GM18951 (cell line): ENCODE results near the gene HEATR5A.
"Not testable (repeated sequence)": the region's sequence is repeated elsewhere in the genome, so short reads cannot be mapped to it uniquely, and the experiment has no call there.

Experiments
- POLR2A ChIP-seq: IDR thresholded peaks from 4 replicates; pipeline ENCODE4 v1.6.1; 2011; ENCODE audit warnings: mild to moderate bottlenecking; ENCODE audit not compliant: insufficient read length, insufficient read depth; ENCODE audit errors: extremely low read depth
- in situ Hi-C: fragments of 300-500 bp; cut with MboI; formaldehyde crosslinking; loops from one replicate; pipeline ENCODE4 v1.12.0; 2022; ENCODE audit warnings: low sequenced_read_pairs, mixed read lengths, inconsistent platforms; ENCODE audit not compliant: unreplicated experiment

HEATR5A gene

DNA sequence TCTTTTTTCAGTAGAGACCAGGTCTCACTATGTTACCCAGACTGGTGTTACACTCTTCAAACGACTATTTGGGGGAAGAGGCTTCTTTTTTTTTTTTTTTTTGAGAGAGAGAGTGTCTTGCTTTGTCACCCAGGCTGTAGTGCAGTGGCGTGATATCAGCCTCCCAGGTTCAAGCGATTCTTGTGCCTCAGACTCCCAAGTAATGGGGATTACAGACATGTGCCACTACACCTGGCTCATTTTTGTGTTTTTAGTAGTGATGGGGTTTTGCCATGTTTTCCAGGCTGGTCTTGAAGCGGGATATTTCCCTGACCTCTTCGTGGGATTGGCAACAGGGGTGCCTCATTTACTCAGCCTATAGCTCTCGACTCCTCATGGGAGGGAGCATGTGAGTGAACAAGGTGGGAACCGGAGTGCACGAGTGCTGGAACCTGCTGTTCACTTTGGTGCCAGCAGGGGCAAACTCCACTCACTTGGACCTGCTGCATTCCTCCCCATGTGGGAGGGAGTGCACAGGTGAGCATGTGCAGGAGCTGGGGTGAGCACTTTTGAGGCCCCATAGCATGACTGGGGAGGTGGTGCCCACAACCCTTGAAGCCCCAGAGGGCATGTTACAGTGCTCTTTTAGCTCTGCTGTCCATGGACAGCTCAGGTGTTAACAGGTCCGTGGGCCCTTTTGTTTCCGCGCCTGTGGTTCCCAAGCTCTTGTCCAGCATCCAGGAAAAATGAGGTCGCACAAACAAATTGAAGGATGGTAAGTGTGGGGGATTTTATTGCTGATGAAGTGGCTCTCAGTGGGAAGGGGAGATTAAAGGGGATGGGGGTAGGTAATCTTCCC, 133.7 kb downstream of the HEATR5A start:
- in situ Hi-C loops, result no loop called here
- no peak for TF ChIP-seq POLR2A

DNA sequence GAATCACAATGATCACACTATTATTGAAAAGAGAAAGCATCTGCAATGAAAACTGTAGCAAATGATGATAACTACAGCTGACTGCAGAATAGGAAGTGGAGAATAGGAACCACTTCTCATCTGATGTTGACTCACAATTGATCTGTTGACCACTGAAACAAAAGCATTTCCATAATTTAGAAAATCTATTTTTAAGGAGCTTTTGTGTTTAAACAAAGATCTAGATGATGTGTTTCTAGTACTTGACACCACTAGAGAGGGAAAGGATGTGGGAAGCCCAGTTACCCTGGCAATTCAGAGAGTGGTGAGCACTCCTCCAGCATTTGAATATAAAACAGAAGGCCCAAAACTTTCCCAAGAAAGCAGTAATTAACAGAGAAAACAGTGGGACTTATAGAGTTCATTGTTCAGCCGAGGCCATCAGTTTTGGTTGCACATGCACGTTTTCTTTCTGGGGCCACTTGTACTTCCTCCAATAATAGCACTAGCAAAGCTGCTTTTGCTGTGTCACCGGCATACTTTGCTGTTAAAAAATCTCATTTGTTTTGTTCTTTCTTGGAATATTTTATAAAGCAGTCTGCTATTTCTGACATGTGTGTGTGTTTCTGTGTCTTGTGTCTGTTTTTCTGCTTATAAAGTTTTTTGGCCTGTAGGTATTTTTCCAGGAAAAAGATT, 136.6 kb downstream of the HEATR5A start:
- in situ Hi-C loops, result no loop called here
- TF ChIP-seq POLR2A, result no peak

DNA sequence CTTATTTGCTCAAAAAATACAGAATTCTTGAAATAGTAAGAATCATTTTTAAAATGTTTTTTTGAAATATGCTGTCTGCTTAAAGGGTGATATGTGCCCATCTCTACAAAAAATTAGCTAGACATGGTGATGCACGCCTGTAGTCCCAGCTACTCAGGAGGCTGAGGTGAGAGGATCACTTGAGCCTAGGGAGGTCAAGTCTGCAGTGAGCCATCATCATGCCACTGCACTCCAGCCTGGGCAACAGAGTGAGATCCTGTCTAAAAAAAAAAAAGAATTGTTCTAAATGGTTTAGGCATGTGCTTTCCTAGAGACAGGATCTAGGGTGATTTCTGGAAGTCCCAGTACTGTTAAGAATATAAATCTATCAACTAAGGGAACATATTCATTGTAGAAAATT, 137.2 kb downstream of the HEATR5A start:
- in situ Hi-C loops, result no loop called here
- TF ChIP-seq POLR2A, result no peak

DNA sequence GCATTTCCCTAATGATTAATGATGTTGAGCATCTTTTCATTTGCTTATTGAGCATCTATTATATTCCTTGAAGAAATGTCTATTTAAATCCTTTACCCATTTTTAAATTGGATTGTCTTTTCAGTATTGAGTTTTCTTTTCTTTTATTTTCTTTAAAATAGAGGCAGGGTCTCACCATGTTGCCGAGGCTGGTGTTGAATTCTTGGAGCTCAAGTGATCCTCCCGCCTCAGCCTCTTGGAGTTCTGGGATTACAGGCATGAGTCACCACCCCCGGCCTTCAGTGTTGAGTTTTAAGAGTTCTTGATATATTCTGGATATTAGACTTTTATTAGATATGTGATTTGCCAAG, 139.5 kb downstream of the HEATR5A start:
- in situ Hi-C loops, result no loop called here
- TF ChIP-seq POLR2A, result no peak

DNA sequence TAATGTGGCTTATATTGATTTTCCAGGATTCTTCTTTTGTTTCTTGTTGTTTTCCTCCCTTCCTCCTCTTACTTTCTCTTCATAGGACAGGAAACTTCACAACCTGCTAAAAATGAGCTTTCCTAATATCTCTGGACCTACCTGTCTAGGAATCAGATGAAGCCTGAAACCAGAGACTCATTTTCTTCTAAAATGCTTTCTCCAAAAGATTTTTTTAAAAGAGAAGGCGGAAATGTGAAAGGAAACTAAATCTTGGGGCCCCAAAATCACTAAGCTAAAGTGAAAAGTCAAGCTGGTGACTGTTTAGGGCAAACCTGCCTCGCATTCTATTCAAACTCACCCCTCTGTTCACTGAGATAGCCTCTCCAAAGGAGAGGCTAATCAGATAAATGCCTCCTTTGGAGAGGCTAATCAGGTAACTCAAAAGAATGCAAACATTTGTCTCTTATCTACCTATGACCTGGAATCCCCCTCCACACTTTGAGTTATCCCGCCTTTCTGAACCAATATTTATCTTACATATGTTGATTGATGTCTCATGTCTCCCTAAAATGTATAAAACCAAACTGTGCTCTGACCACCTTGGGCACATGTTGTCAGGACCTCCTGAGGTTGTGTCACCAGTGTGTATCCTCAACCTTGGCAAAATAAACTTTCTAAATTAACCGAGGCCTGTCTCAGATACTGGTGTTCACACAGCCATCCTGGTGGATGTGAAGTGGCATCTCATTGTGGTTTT, 140.0 kb downstream of the HEATR5A start:
- no peak for TF ChIP-seq POLR2A
- in situ Hi-C loops, result no loop called here

DNA sequence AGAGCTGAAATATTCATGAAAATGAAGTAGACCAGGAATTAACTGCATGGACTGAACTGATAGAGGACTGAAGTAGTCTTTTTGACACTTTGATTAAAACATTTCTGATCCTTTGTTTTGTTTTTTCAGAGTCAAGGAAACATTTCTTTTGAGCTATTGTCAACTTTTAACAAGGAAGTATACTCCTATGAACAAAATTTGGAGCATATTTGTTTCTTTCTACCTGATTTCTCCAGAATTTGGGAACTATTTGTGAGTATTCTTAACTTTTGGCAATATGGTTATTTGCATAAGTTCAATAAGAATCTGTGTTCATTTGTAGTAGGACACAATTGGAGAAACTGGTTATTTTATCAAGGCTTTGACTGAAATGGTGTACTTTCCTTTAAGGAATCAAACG, 141.5 kb downstream of the HEATR5A start:
- no peak for TF ChIP-seq POLR2A
- in situ Hi-C loops, result no loop called here

DNA sequence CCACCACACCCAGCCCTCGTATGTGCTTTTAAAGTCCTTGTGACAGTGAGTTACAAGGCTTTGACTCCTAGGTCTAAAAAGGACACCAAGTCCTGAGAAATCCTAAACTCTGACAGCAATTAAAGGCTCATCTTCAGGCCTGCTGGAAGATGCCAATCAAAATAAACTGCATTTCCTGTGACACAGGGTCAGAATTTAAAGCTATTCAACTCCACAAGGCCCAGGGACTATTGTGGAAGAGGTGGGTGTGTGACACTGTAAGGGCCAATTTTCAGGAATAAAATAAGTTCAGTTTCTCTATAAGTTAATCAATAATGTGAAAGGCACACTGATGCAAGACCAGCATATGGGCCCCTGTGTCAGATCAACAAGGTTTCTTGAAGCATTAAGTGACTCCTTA, 143.3 kb downstream of the HEATR5A start:
- no peak for TF ChIP-seq POLR2A
- in situ Hi-C loops, result no loop called here

DNA sequence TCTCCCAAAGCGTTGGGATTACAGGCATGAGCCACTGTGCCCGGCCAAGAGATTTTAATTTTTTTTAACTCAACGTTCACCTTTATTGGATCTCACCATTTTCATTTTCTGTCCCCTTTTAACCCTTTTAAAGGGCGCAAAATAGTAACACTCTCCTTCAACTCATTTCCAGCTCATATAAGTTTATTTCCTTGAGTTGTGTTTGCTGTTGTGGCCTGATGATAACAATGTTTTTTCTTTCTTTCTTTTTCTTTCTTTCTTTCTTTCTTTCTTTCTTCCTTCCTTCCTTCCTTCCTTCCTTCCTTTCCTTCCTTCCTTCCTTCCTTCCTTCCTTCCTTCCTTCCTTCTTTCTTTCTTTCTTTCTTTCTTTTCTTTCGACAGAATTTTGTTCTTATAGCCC, 143.9 kb downstream of the HEATR5A start:
- in situ Hi-C loops, result not testable (repeated sequence)

DNA sequence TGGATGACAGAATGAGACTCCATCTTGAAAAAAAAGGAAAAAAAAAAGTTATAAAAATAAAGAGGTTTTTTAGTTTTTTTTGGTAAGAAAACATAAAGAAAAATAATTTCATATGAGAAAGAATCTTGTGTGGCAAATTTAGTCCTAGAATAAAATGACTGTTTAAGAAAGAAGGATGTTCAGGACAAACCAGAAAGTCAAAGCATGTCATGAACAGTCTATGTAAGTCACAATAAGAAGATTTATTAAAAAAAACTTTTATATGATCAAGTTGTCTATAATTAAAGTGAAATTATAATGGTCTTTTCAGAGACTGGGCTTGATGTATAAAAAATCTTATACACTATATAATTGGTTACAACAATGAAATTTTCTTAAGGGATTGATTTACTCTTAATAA, 144.6 kb downstream of the HEATR5A start:
- in situ Hi-C loops, result no loop called here
- TF ChIP-seq POLR2A, result no peak

DNA sequence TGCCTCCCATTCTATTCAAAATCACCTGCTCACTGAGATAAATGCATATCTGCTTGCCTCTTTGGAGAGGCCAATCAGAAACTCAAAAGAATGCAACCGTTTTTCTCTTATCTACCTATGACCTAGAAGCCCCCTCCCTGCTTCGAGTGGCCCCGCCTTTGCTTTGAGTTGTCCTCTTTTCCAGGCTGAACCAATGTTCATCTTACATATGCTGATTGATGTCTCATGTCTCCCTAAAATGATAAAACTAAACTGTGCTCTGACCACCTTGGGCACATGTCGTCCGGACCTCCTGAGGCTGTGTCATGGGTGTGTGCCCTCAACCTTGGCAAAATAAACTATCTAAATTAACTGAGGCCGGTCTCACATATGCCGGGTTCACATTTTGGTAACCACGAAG, 148.7 kb downstream of the HEATR5A start:
- no peak for TF ChIP-seq POLR2A
- in situ Hi-C loops, result no loop called here

DNA sequence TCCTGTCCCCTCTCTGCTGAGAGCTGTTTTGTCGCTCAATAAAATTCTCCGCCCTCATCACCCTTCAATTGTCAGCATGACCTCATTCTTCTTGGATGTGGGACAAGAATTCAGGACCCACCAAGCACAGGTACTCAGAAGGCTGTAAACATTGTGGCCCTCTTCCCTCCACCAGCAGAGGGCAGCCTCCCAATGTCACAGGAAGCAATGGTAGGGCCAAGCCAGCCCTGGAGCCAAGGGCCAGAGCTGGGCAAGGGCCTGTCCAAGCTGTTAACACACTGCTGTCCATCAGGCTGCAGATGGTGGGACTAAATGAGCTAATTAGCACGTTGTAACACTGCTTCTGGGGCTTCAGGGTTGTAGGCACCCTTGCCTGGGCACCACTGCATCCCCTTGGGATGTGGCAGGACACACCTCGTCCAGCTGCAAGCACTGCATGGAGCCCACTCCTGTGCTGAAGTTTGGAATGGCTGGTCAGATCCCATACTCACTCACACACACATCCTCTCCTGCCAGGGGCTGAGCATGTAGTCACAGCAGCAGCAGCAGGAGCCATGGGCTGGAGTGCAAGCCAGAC, 150.1 kb downstream of the HEATR5A start:
- in situ Hi-C loops, result no loop called here
- TF ChIP-seq POLR2A, result no peak

DNA sequence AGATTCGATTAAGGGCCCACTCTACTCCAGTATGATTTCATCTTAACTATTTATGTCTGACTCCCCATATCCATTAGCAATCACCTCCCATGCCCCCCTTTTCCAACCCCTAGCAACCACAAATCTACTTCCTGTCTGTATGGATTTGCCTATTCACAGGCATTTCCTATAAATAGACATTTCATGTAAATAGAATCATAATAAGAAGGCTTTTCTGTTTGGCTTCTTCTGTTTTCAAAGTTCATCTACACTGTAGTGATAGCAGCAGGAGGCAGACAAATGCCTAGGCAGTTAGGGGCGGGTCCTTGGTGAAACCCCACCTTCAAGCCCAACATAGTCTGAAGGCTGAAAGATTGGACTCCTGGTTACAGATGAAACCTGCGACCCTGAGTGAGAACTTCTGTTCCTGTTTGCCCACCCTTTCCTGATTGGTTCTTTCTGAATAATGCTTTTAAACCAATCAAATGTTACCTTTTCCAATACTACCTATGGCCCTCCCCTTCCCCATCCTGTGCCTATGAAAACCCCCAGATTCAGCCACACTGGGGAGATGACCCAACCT, 150.6 kb downstream of the HEATR5A start:
- TF ChIP-seq POLR2A, result no peak
- in situ Hi-C loops, result no loop called here

DNA sequence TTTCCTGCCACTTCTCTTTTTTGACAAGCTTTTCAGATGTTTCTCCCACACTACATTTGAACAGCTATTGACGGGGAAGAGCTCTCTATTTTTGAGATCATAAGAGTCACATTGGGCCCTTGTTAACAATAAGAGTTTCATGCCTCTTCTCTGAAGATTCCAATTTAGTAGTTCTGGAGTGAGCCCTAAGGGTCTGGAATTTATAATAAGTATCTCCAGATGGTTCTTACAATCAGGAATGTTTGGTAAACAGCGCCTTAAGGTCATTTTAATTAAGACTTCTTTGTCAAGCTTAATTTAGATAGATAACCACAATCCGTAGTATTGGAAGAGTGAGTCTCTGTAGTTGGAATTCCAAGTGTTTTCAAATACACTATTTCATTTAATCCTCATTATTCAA, 152.1 kb downstream of the HEATR5A start:
- in situ Hi-C loops, result no loop called here
- TF ChIP-seq POLR2A, result no peak

DNA sequence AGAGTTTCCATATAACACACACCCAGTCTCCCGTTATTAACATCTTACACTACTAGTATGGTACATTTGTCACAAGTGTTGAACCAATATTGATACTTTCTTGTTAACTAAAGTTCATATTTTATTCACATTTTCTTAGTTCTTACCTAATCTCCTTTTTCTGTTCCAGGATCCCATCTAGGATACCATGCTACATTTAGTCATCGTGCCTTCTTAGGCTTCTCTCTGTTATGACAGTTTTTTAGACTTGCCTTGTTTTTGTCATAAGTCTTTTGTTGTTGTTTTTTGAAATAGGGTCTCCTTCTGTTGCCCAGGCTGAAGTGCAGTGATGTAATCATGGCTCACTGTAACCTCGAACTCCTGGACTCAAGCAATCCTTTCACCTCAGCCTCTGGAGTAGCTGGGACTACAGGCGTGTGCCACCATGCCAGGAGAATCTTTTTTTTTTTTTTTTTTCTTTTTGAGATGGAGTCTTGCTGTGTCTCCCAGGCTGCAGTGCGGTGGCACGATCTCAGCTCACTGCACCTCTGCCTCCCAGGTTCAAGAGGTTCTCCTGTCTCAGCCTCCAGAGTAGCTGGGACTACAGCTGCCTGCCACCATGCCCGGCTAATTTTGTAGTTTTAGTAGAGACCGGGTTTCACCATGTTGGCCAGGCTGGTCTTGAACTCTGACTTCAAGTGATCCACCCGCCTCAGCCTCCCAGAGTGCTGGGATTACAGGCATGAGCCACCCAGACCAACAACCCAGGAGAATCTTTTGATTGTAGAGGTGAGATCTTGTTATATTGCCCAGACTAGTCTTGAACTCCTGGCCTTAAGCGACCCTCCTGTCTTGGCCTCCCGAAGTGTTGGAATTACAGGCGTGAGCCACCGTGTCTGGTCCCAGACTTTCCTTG, 153.7 kb downstream of the HEATR5A start:
- no peak for TF ChIP-seq POLR2A

More for the DNA sequence above, 153.7 kb downstream of the HEATR5A start:
- in situ Hi-C loops, result no loop called here
